GM08714 (cell line): Measurements from ENCODE around the gene KRT75.

Experiments
- H3K4me3 ChIP-seq: fragments of 200-500 bp; sonication (Bioruptor generic); 2 replicates; pipeline ENCODE4 v1.5.1; 2014; ENCODE audit warnings: mild to moderate bottlenecking, low read length, inconsistent platforms
- ZNF274 ChIP-seq: IDR thresholded peaks from 2 replicates; pipeline ENCODE4 v1.6.1; 2012; ENCODE audit warnings: mild to moderate bottlenecking, low read depth, low read length

KRT75 gene

GRCh38 chr12:52396656-52397055 lies 37.5 kb downstream of the KRT75 start:
- no peak overlapping the region for H3K4me3 ChIP-seq
- no peak for TF ChIP-seq ZNF274

DNA sequence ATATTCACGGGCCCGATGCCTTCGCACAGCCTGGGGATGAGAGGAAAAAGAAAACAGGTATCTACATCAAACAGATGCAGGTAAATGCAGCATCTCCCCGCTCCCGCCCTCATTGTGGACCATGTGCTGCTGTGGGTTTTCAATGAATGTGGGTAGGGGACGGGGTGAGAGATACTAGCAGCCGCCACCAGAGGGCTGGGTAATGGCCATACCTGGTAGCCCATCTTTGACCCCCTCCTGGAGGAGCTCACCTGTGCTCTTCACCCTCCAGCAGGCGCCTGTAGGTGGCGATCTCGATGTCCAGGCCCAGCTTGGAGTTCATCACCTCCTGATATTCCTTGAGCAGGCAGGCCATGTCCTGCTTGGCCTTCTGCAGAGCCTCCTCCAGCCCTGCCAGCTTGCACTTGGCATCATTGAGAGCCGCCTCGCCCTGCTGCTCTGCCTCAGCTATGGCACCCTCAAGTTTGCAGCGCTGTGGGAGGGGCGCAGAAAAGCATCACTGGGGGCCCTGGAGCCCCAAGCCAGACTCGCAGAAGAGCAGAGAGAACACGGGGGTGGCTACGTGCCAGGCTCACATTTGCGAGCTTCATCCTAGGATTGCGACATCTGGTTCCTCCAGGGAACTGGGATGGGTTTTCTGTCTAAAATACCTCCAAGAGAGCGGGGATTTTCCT lies 38.3 kb downstream of the KRT75 start:
- no peak for TF ChIP-seq ZNF274
- H3K4me3 ChIP-seq, result no peak overlapping the region

- H3K4me3 ChIP-seq, result no peak overlapping the region
- no peak for TF ChIP-seq ZNF274
Observed at GRCh38 chr12:52394836-52395405, 39.2 kb downstream of the KRT75 start.

- H3K4me3 ChIP-seq, result no peak overlapping the region
- TF ChIP-seq ZNF274, result no peak
Observed at GRCh38 chr12:52392465-52393007, 41.6 kb downstream of the KRT75 start.

GRCh38 chr12:52391618-52392002 lies 42.6 kb downstream of the KRT75 start:
- no peak for TF ChIP-seq ZNF274
- no peak overlapping the region for H3K4me3 ChIP-seq

- H3K4me3 ChIP-seq, result no peak overlapping the region
- TF ChIP-seq ZNF274, result no peak
Observed at GRCh38 chr12:52390739-52391617, 43.2 kb downstream of the KRT75 start.

- H3K4me3 ChIP-seq, result no peak overlapping the region
- TF ChIP-seq ZNF274, result no peak
Observed at GRCh38 chr12:52389313-52390207, 44.6 kb downstream of the KRT75 start.

DNA sequence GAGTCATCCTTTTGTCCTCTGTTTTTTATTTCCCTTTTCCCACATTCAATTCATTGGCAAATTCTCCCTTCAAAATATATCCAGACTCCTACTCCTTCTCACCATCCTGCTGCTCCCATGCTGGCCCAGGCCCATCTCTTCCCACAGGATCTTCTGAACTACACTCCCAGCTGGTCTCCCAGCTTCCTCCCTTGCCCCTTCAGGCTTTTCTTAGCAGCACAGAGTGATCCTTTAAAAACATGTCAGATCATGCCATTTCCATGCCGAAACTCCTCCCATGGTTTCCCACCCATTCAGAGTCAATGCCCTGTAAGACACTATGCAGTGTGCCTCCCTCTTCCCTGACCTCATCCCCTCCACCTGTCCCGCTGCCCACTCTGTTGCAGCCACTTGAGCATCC lies 46.3 kb downstream of the KRT75 start:
- no peak overlapping the region for H3K4me3 ChIP-seq
- no peak for TF ChIP-seq ZNF274

- no peak within 1 kb of the TSS for H3K4me3 ChIP-seq
- TF ChIP-seq ZNF274, result no peak
Observed at GRCh38 chr12:52385226-52385702, 48.9 kb downstream of the KRT75 start, which contains the start of gene KRT84. TSS of gene KRT84 (minus strand) at chr12:52385652. CDS start at chr12:52385585, 67 bp downstream.

- TF ChIP-seq ZNF274, result no peak
- H3K4me3 ChIP-seq, result no peak overlapping the region
Observed at GRCh38 chr12:52383331-52383730, 50.8 kb downstream of the KRT75 start.

- no peak overlapping the region for H3K4me3 ChIP-seq
- TF ChIP-seq ZNF274, result no peak
Observed at GRCh38 chr12:52382854-52383253, 51.3 kb downstream of the KRT75 start.

GRCh38 chr12:52381206-52381605 lies 53.0 kb downstream of the KRT75 start:
- TF ChIP-seq ZNF274, result no peak
- no peak overlapping the region for H3K4me3 ChIP-seq

- H3K4me3 ChIP-seq, result no peak overlapping the region
- no peak for TF ChIP-seq ZNF274
Observed at GRCh38 chr12:52380271-52380694, 53.9 kb downstream of the KRT75 start.

DNA sequence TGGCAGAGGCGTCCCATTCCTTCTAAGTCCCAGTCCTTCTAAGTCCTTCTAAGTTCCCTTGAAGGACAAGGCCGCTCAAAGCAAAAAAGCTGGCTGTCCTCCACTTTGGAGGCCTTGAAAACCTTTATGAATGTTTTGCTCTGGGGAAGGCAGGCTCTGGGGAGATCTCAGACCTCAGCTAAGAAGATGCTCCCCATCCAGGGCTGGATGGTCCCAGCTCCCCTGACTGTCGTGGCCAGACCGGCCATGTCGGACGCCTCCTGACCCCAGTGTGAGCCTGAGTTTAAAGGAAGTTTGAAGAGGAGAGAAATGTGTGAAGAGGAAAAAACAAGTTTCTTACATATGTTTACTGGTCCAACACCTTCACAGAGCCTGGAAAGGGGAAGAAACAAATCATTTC lies 54.6 kb downstream of the KRT75 start:
- no peak overlapping the region for H3K4me3 ChIP-seq
- TF ChIP-seq ZNF274, result no peak
